Panc1 (cell line): ENCODE measurements around the gene PIGH.
"Not testable (repeated sequence)": the region's sequence is repeated elsewhere in the genome, so short reads cannot be mapped to it uniquely, and the experiment has no call there.

Source experiments
- POLR2AphosphoS5 ChIP-seq: IDR thresholded peaks from 2 replicates; pipeline ENCODE4 v1.6.1; 2012; ENCODE audit warnings: mild to moderate bottlenecking, low read depth, low read length, moderate library complexity
- REST ChIP-seq, 2 experiments: IDR thresholded peaks; 2 replicates each; pipeline ENCODE4 v1.6.1; 2011 to 2012; ENCODE audit warnings: low read depth in 2 of 2, control low read depth in 1 of 2, low read length in 1 of 2, mild to moderate bottlenecking in 1 of 2, moderate library complexity in 1 of 2; ENCODE audit not compliant: insufficient read depth in 1 of 2
- SIN3A ChIP-seq: IDR thresholded peaks from 2 replicates; pipeline ENCODE4 v1.6.1; 2012; ENCODE audit warnings: low read depth, mild to moderate bottlenecking, low read length, moderate library complexity, borderline replicate concordance; ENCODE audit not compliant: insufficient read depth
- TCF7L2 ChIP-seq: IDR thresholded peaks from 2 replicates; pipeline ENCODE4 v1.6.1; 2011; ENCODE audit warnings: mild to moderate bottlenecking, low read depth, low read length, inconsistent platforms
- TF ChIP-seq, protein P1 (sequence below): fragments of 450-650 bp; IDR thresholded peaks from 2 replicates; pipeline ENCODE4 v1.5.1; 2017; ENCODE audit warnings: mild to moderate bottlenecking

DNA sequence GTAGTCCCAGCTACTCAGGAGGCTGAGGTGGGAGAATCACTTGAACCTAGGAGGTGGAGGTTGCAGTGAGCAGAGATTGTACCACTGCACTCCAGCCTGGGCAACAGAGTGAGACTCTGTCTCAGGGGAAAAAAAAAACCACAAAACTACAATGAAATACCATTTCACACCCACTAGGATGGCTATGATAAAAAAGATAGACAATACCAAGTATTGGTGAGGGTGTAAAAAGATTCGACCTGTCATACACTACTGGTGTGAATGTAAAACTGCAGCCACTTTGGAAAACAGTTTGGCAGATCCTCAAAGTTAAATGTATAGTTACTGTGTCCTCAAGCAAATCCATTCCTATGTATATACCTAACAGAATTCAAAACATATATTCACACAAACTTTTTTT is 26.1 kb upstream of the PIGH start:
- TF ChIP-seq, protein P1, sequence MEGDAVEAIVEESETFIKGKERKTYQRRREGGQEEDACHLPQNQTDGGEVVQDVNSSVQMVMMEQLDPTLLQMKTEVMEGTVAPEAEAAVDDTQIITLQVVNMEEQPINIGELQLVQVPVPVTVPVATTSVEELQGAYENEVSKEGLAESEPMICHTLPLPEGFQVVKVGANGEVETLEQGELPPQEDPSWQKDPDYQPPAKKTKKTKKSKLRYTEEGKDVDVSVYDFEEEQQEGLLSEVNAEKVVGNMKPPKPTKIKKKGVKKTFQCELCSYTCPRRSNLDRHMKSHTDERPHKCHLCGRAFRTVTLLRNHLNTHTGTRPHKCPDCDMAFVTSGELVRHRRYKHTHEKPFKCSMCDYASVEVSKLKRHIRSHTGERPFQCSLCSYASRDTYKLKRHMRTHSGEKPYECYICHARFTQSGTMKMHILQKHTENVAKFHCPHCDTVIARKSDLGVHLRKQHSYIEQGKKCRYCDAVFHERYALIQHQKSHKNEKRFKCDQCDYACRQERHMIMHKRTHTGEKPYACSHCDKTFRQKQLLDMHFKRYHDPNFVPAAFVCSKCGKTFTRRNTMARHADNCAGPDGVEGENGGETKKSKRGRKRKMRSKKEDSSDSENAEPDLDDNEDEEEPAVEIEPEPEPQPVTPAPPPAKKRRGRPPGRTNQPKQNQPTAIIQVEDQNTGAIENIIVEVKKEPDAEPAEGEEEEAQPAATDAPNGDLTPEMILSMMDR: not testable (repeated sequence)
- not testable (repeated sequence) for TF ChIP-seq POLR2AphosphoS5; TCF7L2; SIN3A; REST (IDR thresholded peaks at IDR 0.05; ENCODE audit: insufficient read depth in 1 of 2, low read depth in 2 of 2, low read length in 1 of 2)
